GM18507 (cell line): Measurements from ENCODE around the gene DDOST.
"Not testable (repeated sequence)": the region's sequence is repeated elsewhere in the genome, so short reads cannot be mapped to it uniquely, and the experiment has no call there.

Experiments
- DNase-seq: peaks from one replicate; pipeline ENCODE4 v3.0.0; 2011; ENCODE audit warnings: low read depth; ENCODE audit not compliant: insufficient read length; ENCODE audit errors: extremely low spot score
- FAIRE-seq: peaks from 2 replicates; lab custom pipeline; 2011; peaks lifted over from hg19 to GRCh38; lab: Jason Lieb, UNC

DDOST gene

GRCh38 chr1:20695515-20695914 is 34.3 kb upstream of the DDOST start:
- DNase-seq (no peak), FAIRE-seq (no peak)

- FAIRE-seq (no peak), DNase-seq (no peak)
Observed at GRCh38 chr1:20693623-20694022, 32.5 kb upstream of the DDOST start.

- no peak for FAIRE-seq
- DNase-seq, result no peak
Observed at GRCh38 chr1:20691872-20692271, 30.7 kb upstream of the DDOST start.

GRCh38 chr1:20689645-20690056 is 28.5 kb upstream of the DDOST start:
- DNase-seq (no peak), FAIRE-seq (no peak)

- DNase-seq, result no peak
- no peak for FAIRE-seq
Observed at GRCh38 chr1:20686883-20687725, 25.9 kb upstream of the DDOST start.

GRCh38 chr1:20685741-20686140 is 24.6 kb upstream of the DDOST start:
- DNase-seq, result no peak
- FAIRE-seq, result no peak

- FAIRE-seq, result no peak
- no peak for DNase-seq
Observed at GRCh38 chr1:20685099-20685662, 24.0 kb upstream of the DDOST start.

- no peak for FAIRE-seq
- no peak for DNase-seq
Observed at GRCh38 chr1:20684651-20685050, 23.5 kb upstream of the DDOST start.

GRCh38 chr1:20684050-20684620 is 23.0 kb upstream of the DDOST start:
- no peak for FAIRE-seq
- no peak for DNase-seq

- DNase-seq, result no peak
- no peak for FAIRE-seq
Observed at GRCh38 chr1:20683614-20684013, 22.4 kb upstream of the DDOST start.

- no peak for DNase-seq
Observed at GRCh38 chr1:20682571-20683236, 21.5 kb upstream of the DDOST start.

GRCh38 chr1:20681999-20682398 is 20.8 kb upstream of the DDOST start:
- FAIRE-seq (no peak), DNase-seq (no peak)

More at GRCh38 chr1:20682571-20683236, 21.5 kb upstream of the DDOST start:
- no peak for FAIRE-seq

- DNase-seq, result no peak
- no peak for FAIRE-seq
Observed at GRCh38 chr1:20680269-20680668, 19.1 kb upstream of the DDOST start.

GRCh38 chr1:20678599-20678998 is 17.4 kb upstream of the DDOST start:
- DNase-seq (peak; percentile 38), FAIRE-seq (peak; percentile 92)

- not testable (repeated sequence) for DNase-seq, FAIRE-seq
Observed at GRCh38 chr1:20673626-20674025, 12.5 kb upstream of the DDOST start.

GRCh38 chr1:20672265-20672632 is 11.1 kb upstream of the DDOST start:
- FAIRE-seq (no peak), DNase-seq (no peak)

GRCh38 chr1:20670936-20671335 is 9.8 kb upstream of the DDOST start:
- no peak for FAIRE-seq
- no peak for DNase-seq

GRCh38 chr1:20668581-20668980 is 7.4 kb upstream of the DDOST start:
- FAIRE-seq (no peak), DNase-seq (no peak)

GRCh38 chr1:20666804-20667203 is 5.6 kb upstream of the DDOST start:
- DNase-seq (no peak), FAIRE-seq (peak; percentile 42)

- DNase-seq, result no peak
- no peak for FAIRE-seq
Observed at GRCh38 chr1:20666146-20666545, 5.0 kb upstream of the DDOST start.
